ENCODE results near the gene ZNF491.

The ZNF491 gene

DNA sequence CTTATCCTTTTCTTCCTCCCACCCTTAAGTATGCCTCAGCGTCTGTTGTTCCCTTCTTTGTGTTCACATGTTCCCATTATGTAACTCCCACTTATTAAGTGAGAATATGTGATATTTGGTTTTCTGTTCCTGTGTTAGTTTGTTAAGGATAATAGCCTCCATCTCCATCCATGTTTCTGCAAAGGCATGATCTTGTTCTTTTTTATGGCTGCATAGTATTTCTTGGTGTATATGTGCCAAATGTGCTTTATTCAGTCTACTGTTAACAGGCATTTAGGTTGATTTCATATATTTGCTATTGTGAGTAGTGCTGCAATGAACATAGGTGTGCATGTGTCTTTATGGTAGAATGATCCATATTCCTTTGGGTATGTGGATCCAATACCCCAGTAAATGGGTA is 34.7 kb upstream of the ZNF491 start:
- Histone ChIP-seq H3K27ac (ENCODE audit: low read length) (no peak overlapping the region), H3K4me2 (ENCODE audit: insufficient read depth, low read length) (no peak overlapping the region), H3K4me1 (ENCODE audit: insufficient read depth, low read length) (peaks cover 21% of the 10 kb centered on the region), H4K20me1 (ENCODE audit: insufficient read depth, low read length) (no peaks in the 10 kb centered on the region), H2AFZ (ENCODE audit: low read depth, low read length) (no peak overlapping the region), H3K36me3 (ENCODE audit: insufficient read depth, low read length) (no peaks in the 10 kb centered on the region; the same call in 1 of the 2 replicates), H3K27me3 (ENCODE audit: insufficient read depth, low read length, poor library complexity) (no peaks in the 10 kb centered on the region), H3K9me3 (ENCODE audit: insufficient read depth, low read length, severe bottlenecking) (no peaks in the 10 kb centered on the region), H3K9ac (ENCODE audit: low read depth, low read length) (no peak overlapping the region), H3K79me2 (ENCODE audit: insufficient read depth, low read length) (peaks cover 11% of the 10 kb centered on the region), H3K4me3 (ENCODE audit: low read depth in 1 of 2, low read length in 2 of 2) (no peak overlapping the region)
- no peak for DNase-seq
- TF ChIP-seq, protein P1, sequence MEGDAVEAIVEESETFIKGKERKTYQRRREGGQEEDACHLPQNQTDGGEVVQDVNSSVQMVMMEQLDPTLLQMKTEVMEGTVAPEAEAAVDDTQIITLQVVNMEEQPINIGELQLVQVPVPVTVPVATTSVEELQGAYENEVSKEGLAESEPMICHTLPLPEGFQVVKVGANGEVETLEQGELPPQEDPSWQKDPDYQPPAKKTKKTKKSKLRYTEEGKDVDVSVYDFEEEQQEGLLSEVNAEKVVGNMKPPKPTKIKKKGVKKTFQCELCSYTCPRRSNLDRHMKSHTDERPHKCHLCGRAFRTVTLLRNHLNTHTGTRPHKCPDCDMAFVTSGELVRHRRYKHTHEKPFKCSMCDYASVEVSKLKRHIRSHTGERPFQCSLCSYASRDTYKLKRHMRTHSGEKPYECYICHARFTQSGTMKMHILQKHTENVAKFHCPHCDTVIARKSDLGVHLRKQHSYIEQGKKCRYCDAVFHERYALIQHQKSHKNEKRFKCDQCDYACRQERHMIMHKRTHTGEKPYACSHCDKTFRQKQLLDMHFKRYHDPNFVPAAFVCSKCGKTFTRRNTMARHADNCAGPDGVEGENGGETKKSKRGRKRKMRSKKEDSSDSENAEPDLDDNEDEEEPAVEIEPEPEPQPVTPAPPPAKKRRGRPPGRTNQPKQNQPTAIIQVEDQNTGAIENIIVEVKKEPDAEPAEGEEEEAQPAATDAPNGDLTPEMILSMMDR (IDR thresholded peaks at IDR 0.05; ENCODE audit: borderline replicate concordance, extremely low read depth, low read length, poor library complexity, severe bottlenecking) = no peak
- TF ChIP-seq EZH2 (IDR thresholded peaks at IDR 0.05; ENCODE audit: borderline replicate concordance, low read depth, low read length, severe bottlenecking) = no peak
- no peak for ATAC-seq (ENCODE audit: insufficient read depth, low read depth)

DNA sequence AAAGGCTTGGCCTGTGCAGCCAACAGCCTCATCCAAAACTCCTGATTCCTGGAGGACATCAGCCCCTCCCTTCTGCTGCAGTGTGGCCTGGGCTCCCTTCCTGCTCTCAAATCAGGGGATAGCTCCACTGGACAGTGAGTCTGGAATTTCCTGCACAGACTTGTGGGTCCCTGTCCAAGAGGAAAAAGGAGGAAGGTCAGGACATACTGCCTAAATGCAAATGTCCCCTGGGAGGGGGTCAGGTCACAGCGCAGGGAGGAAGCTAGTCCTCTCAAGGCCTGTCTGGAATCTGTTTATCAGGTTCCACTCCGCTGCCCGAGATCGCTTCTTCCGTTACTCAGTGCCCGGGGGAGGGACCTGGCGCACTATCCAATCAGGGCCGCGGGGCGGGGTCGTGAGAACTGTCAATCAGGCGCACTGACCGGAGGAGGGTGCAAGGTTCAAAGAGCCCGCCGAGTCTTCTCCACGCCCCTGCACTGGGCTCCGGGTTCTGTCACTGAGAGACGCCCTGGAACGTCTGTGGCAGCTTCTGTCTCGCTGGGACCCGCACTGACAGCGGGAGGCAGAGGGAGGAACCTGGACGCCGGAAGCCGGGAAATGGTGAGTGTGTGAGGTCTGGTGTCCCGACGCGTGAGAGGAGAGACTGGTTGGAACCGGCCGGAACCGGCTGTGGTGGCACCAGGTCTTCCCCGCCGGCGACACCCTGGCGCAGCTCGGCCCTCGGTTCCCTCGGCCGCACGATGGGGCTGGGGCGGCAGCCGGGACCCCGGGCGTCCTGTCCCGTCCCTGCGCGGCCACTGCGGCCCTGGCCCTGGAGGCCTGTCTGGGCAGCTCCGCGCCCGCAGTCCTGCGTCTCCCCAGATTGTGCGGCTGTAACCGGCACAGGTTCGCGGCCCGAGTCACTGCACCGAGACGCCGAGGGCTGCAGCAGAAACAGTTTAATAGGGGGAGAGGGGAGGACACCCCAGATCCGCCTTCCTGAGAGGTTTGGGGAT is 31.4 kb upstream of the ZNF491 start, which contains the start of gene ZNF441:
Gene ZNF441 (plus strand): TSS at position 404 of the 995 bp plus-strand sequence. CDS start 194 bp downstream, at position 598.
- Histone ChIP-seq H3K4me1 (ENCODE audit: insufficient read depth, low read length) (peaks cover 25% of the 10 kb centered on the region), H3K9me3 (ENCODE audit: insufficient read depth, low read length, severe bottlenecking) (no peaks in the 10 kb centered on the region), H3K4me3 (ENCODE audit: low read depth in 1 of 2, low read length in 2 of 2) (peak within 1 kb of the TSS; percentile 49 to 79; a peak in 3 of 4 replicates), H3K4me2 (ENCODE audit: insufficient read depth, low read length) (peak within 1 kb of the TSS; percentile 70), H3K36me3 (ENCODE audit: insufficient read depth, low read length) (no peaks in the 10 kb centered on the region; the same call in 1 of the 2 replicates), H3K27me3 (ENCODE audit: insufficient read depth, low read length, poor library complexity) (no peaks in the 10 kb centered on the region), H3K79me2 (ENCODE audit: insufficient read depth, low read length) (peaks cover 12% of the 10 kb centered on the region), H3K27ac (ENCODE audit: low read length) (peak within 1 kb of the TSS; percentile 81), H4K20me1 (ENCODE audit: insufficient read depth, low read length) (no peaks in the 10 kb centered on the region), H3K9ac (ENCODE audit: low read depth, low read length) (peak within 1 kb of the TSS; percentile 57), H2AFZ (ENCODE audit: low read depth, low read length) (peak within 1 kb of the TSS; percentile 84)
- ATAC-seq (ENCODE audit: insufficient read depth, low read depth) (peak; percentile 98), DNase-seq (peak; percentile 97)
- no peak for TF ChIP-seq EZH2 (IDR thresholded peaks at IDR 0.05; ENCODE audit: borderline replicate concordance, low read depth, low read length, severe bottlenecking)
- TF ChIP-seq, protein P1 (IDR thresholded peaks at IDR 0.05; ENCODE audit: borderline replicate concordance, extremely low read depth, low read length, poor library complexity, severe bottlenecking) = peak; percentile 2

DNA sequence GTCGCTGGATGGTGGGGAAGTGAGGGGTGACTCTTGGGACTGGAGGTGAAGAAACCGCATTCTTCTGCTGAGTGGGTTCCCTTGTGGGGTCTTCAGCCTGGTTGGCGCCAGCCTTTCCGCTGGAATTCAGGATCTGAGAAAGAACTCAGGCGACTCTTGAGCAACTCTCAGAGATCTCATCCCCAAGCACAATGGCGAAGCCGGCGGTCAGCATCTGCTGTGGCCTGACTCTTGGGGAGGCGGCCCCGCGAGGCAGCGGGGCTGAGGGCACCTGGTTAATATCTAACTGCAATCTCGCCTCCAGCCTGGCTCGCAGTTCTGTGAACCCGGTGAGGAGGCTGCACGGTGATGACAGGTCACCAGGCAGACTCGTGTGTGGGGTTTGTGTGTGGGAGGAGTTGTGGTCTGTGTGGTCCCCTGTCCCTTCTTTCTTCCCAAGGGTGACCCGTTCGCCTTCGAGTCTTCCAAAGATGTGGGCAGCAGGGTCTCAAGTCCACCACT is 30.6 kb upstream of the ZNF491 start:
- DNase-seq (peak; percentile 34), ATAC-seq (ENCODE audit: insufficient read depth, low read depth) (no peak; the same call in 2 of the 3 replicates)
- no peaks in the 10 kb centered on the region for H3K9me3 ChIP-seq (ENCODE audit: insufficient read depth, low read length, severe bottlenecking)
- H4K20me1 ChIP-seq (ENCODE audit: insufficient read depth, low read length) = no peaks in the 10 kb centered on the region
- H3K4me3 ChIP-seq (ENCODE audit: low read depth in 1 of 2, low read length in 2 of 2) = peak overlapping the region; percentile 49 to 79; a peak in 3 of 4 replicates
- peak overlapping the region; percentile 70 for H3K4me2 ChIP-seq (ENCODE audit: insufficient read depth, low read length)
- H3K9ac ChIP-seq (ENCODE audit: low read depth, low read length) = peak overlapping the region; percentile 57
- peak overlapping the region; percentile 84 for H2AFZ ChIP-seq (ENCODE audit: low read depth, low read length)
- H3K36me3 ChIP-seq (ENCODE audit: insufficient read depth, low read length) = no peaks in the 10 kb centered on the region; the same call in 1 of the 2 replicates
- TF ChIP-seq, protein P1 (IDR thresholded peaks at IDR 0.05; ENCODE audit: borderline replicate concordance, extremely low read depth, low read length, poor library complexity, severe bottlenecking) = no peak
- no peak for TF ChIP-seq EZH2 (IDR thresholded peaks at IDR 0.05; ENCODE audit: borderline replicate concordance, low read depth, low read length, severe bottlenecking)
- peaks cover 12% of the 10 kb centered on the region for H3K79me2 ChIP-seq (ENCODE audit: insufficient read depth, low read length)
- H3K27ac ChIP-seq (ENCODE audit: low read length) = peak overlapping the region; percentile 81
- H3K4me1 ChIP-seq (ENCODE audit: insufficient read depth, low read length) = peaks cover 25% of the 10 kb centered on the region
- no peaks in the 10 kb centered on the region for H3K27me3 ChIP-seq (ENCODE audit: insufficient read depth, low read length, poor library complexity)
